ENCODE results near the gene DBI.
A peak's percentile ranks its signal among the peaks of the same experiment; 100 is the strongest.
"Not testable (repeated sequence)": the region's sequence is repeated elsewhere in the genome, so short reads cannot be mapped to it uniquely, and the experiment has no call there.

Gene DBI

DNA sequence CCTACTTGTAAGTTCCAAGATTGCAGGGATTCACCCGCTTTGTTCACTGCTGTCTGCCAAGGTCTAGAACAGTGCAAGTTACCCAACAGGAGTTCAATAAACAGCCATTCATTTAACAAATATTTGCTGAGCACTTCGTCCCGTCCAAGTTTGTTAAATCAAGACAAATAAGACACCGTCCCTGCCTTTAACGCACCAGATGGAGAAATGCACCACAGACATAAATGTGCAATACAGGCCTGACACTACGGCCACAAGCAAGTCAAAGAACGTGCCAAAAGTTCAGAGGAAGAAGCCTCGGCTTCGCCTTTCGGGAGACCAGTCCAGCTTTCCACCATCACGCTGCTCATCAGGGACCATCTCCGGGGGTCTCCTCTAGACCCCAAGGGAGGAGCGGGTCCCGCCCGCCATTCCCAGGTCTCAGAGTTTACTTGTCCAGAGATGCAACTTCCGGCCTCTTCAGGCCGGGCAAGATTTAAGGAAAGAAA is 572 bp upstream of the DBI start:
- DNase-seq: no peak

DNA sequence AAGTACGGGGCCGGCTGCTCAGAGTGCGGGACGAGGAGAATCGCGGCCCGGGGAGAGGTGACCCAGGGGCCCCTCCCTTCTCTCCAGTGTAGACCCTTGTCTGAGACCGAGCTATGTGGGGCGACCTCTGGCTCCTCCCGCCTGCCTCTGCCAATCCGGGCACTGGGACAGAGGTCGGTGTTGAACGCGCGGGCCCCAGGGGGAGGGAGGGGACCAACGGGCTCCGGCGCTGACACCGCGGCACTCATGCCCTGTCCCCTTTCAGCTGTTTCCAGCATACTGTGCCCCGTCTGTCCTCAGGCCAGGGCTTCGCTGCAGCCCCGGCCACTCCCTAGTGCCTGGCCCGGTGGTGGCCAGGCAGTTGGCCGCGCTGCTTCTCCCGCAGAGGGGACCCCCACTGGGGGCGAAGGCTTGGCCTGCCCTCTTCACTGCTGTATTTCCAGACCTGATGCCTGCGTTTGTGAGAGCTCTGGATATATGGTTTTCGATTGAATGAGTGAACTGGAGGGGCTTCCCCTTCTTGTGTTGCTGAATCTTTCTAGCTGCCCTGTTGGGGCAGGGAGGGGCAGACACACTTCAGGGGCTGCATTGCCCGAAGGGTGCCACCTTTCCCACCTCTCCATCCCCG is 809 bp downstream of the DBI start:
- peak; percentile 14 to 20 for DNase-seq

DNA sequence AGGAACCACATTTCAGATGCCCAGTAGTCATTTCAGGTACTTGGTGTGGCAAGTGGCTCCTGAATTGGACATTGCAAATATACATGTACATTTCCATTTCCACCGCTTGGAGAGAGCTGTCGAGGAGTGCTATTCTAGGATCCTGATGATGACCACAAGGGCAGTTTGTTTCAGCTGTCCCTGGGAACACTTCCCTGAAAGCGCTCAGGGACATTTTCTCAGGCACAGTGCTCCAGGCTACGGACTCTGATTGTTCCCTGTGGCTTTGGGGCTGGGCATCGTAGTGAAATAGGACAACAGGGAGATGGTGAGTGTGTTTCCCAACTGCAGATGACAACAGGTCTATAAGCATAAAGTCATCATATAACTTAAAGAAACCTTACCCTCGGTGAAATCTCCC is 3.1 kb downstream of the DBI start:
- no peak for DNase-seq

DNA sequence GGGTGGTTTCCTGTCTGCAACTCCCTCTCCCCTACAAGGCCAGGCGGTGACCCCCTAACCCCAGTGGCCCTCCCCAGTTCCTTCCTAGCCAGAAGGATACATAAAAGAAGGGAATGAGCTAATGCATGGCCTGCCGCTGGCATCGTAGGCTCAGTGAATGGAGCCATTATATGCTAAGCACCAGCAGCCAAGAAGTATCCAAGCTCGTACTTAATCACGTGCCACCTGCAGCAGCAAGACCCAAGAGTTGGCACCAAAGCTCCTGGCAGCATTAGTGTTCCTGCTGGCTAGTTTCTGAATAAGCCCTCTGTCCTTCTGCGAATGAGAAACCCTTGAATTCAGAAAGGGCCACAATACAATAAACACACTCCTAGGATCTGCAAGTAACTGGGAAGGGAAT is 4.3 kb downstream of the DBI start:
- no peak for DNase-seq

DNA sequence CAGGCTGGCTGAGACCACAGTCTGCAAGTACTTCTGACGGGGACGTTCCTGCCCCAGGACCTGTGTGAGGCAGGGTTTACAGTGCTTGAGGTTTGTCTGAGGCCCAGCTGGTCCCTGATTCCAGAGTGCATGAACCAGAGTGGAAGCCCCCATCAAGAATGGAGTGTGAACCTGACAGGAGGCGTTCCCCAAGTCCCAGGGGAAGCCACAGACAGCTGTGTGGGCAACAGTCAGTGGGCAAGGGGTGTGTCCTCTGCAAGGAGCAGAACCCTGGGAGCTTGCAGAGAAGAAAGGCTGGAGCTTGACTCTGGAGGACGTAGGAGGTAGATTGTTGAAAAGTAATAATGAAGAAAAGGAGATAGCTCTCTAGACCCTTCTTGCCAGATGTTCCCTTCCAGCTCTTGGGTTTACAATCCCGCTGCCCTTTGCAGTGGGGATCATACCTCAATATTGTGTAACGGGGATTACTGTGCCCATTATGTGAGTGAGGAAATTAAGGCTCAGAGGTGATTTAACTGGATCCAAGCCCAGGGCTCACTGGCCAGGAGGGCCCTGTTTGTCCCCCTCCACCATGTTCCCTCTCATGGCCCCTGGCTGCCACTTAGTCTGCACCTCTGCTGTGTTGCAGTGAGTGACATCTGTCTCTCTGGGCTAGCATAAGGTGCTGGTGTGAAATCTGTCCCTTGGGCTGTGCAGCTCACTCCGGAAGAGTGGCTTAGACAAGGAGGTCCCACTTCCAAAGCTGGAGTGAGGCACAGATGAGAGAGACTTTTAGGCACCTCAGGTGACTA is 6.2 kb downstream of the DBI start:
- DNase-seq: no peak

DNA sequence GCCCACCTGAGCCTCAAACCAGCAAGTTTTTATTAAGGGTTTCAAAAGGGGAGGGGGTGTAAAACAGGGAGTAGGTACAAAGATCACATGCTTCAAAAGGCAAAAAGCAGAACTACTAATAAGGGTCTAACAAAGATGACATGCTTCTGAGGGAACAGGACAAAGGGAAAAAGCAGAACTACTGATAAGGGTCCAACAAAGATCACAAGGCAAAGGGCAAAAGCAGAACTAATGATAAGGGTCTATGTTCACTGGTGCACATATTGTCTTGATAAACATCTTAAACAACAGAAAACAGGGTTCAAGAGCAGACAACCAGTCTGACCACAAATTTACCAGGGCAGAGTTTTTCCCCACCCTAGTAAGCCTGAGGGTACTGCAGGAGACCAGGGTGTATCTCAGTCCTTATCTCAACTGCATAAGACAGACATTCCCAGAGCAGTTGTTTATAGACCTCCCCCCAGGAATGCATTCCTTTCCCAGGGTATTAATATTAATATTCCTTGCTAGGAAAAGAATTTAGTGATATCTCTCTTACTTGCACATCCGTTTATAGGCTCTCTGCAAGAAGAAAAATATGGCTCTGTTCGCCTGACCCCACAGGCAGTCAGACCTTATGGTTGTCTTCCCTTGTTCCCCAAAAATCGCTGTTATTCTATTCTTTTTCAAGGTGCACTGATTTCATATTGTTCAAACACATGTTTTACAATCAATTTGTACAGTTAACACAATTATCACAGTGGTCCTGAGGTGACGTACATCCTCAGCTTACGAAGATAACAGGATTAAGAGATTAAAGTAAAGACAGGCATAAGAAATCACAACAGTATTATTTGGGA is 7.3 kb downstream of the DBI start:
- not testable (repeated sequence) for DNase-seq

DNA sequence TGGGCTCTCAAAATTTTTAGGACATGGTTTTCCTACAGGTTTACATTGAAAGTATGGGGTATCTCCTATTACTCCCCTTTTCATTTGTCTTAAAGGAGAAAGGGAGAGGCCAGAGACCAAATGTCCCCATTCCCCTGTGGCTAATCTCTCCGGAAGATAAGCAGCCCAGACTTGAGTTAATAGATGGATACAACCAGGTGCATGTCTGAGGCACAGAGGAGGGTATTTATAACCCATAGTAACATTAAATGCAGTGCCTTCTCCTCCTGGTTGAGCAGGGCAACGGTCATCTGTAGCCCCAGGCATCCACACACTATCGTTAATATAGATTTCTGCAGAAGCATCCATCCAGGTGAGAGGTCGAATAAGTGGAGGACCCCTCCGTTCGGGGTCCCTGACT is 9.6 kb downstream of the DBI start:
- not testable (repeated sequence) for DNase-seq

DNA sequence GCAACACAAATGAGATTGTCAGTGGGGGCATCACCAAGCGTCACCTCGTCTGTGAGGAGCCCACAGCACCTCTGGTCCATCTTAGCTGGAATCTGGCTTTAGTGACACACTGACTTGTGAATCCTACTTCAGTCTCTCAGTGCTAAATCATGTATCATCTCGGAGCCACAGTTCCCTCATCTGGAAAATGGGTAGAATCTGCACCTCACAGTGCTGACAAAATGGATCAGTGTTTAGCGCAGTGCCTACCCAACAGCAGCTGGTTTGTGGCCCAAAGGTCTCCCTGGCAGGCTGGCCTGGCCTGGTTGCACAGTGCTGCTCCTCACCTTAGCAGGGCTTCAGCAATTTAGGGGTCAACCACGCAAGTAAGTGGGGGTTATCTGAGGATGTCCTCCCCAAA is 10.0 kb downstream of the DBI start:
- DNase-seq: no peak

DNA sequence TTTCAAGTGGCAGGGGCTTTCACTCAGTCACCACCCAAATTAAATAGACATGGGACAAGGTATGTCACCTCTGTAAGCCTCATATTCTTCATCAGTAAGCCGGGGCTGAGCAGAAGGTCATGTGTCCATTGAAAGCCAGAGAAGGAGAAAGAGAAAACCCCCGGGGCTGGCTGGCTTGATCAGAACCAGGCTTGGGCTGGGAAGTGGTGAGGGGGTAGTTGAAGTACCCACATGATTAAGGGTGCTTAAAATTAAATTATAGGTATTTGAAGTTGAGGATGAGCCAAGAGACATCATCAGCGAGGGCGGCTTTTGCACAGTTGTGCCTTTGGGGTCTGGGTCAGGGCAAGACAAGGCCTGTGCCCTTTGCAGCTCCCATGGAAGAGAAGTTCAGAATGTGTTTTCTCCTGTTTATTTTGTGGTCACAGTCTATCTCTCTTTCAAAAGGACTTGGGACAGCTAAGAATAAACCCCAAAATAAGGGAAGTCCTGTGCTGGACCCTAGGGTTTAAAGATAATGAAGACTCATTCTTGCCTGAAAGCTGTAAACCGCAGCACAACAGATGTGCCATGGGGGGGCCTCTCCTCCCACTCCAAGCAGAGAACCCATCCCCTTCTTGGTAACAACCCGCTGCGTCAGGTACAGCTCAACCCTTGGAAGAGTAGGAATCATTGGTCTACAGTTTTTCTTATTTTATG is 10.7 kb downstream of the DBI start:
- DNase-seq: no peak

DNA sequence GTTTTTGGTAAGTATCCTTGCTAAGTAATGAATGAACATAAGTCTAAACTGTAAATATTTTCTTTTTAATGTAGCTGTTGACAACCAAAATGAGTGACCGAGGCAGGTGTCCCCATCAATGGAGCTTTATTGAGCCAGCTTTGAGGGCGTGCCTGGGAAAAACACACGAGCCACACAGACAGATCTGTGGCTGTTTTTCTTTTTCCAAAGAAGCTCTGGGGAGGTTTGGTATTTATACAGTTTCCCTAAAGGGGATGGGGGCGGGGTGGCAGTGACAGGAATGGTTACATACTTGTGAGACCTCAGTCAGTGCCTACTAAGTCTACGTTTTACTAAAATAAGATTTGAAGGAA is 11.2 kb downstream of the DBI start:
- DNase-seq: no peak

DNA sequence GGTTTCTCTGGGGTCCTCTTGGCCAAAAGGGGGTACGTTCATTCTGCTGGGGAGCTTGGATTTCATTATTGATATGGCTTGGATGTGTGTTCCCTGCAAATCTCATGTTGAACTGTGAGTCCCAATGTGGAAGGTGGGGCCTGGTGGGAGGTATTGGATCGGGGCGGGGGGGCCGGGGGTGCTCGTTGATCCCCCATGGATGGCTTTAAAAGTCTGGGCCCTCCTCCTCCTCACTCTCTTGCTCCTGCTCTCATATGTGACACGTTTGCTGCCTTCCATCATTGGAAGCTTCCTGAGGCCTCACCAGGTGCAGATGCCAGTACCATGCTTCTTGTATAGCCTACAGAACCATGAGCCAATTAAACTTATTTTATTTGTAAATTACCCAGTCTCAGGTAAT is 11.8 kb downstream of the DBI start:
- DNase-seq: no peak

DNA sequence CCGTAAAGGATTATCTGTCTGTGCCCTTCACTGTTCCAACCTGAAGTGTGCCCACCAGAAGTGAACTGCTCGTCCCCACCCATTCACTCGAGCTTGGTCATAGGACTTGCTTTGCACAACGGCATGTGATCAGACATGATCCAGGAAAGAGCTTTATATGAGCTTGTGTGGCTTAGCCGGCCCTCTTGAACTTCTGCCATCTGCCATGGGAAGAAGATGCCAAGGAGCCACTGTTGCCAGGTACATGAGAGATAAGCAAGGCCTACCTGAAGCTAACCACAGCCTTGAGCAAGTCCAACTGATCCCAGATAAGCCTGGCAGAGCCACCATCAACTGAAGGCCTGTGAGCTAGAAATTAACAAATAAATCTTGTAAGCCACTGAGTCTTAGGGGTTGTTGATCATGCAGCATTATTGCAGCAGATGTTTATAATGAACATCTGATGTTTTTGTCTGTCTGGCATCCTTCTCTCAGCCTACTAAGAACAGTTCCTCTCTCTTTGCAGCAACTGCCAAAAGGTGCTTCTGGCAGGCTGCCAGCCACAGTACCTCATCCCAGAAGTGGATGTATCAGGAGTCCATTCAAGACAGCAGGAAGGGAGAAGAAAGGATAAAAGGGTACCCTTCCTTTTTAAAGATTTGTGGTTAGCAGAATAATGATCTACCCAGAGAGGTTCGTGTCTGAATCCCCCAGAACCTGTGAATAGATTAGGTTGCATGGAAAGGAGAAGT is 16.8 kb downstream of the DBI start:
- DNase-seq: no peak

DNA sequence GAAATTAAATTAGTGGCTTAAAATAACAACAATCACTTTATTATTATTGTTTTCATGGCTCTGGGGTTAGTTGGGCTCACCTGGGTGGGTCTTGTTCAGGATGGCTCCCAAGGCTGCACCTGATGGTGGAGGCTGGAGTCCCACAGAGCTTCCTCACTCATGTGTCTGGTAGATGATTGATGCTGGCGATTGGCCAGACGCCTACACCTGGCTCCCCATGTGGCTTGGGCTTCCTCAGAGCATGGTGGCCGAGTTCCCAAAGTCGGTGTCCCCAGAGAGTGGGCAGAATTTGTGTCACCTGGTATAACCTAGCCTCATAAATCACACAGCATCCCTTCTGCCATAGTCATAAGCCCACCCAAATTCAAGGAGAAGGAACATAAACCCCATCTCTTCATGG is 18.2 kb downstream of the DBI start:
- no peak for DNase-seq

DNA sequence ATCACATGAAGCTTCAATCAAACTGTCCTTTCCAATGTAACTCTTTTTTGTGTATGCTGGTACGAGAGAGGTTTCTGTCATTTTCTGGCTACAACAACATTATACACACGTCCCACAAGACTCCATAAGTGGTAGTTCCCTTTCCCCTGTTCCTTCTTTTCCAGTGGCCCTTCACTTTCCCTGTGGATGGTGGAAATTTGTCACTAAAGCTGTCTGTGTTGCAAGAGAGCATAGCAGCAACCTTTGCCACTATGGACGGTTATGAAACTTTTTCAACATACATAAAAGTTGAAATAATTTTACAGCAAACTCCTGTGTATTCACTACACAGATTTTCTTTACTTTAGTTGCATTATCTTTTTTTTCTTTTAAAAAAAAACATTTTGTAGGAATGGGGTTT is 18.7 kb downstream of the DBI start:
- DNase-seq: no peak

DNA sequence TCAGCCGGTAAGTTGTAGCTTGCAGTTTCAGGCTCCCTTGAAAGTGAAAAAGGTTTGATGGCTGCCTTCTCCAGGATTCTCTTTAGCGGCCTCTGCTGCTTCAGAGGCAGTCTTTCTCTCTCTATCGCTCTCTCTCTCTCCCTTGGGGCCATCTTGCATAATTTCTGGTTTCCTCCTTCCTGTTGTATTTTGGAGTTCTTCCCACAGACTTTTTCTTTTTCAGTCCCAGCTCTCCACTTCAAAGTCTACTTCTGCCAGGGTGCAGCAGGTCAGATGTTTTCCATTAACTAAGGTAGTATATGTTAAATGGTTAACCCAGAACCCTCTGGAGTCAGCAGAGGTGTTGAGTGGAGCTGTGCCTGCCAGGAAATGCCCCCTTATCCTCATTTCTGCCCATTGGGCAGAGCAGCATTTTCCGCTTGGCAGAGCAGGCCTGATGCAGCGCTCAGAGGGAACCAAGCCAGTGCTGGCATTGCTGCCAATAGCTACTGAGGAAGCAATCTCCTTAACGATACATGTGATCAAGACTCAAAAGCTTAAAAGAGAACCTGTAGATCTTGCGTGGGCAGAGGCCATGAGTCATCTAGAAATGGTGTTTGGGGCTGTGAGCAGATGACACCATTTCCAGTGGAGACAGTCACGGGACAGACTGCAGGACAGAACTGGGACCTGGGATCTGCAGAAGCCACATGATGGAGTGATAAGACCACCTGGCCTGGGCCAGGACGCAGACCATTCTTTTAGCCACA is 20.8 kb downstream of the DBI start:
- peak; percentile 16 to 40 for DNase-seq

DNA sequence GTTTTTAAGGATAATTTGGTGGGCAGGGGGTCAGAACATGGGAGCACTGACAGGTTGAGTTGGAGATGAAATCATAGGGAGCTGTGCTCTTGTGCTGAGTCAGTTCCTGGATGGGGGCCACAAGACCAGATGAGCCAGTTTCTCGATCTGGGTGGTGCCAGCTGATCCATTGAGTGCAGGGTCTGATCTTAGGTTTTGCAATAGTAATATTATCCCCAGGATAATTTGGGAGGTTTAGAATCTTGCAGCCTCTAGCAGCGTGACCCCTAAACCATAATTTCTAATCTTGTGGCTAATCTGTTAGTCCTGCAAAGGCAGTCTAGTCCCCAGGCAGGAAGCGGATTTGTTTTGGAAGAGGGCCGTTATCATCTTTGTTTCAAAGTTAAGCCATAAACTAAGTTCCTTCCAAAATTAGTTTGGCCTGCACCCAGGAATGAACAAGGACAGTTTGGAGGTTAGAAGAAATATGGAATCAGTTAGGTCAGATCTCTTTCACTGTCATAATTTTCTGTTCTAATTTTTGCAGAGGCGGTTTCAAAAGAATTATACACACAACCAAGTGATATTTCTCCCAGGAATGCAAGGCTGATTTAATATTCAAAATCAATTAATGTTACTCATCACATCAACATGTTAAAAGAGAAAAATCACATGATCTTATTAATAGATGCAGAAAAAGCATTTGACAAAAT is 23.0 kb downstream of the DBI start:
- no peak for DNase-seq

DNA sequence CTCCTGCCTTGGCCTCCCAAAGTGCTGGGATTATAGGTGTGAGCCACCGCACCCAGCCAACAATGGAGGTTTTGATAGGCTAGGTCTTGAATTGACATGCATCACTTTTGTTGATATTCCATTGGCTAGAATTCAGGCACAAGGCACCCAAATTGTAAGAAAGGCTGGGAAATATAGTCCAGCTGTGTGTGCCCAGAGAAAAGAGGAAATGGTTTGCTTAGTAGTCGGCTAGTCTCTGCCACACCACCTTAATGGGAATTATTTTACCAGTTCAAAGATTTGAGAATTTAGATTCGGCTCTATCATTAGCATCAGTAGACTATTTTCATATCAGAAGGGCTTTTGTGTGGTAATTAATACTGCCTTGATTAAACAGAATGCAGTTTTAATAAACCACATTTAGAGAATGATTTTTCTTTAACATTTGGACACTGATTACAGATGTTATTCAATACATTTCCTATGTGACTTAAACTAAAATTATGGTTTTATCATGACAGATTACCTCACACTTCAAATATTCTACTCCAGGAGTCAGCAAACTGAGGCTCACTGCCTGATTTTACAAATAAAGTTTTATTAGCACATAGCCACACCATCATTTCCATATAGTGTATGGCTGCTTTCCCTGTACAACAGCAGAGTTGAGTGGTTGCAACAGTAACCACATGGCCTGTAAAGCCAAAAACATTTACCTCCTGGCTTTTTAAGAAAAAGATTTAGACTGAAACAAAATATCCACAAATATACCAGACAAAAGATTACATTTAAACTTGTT is 27.4 kb downstream of the DBI start:
- no peak for DNase-seq

DNA sequence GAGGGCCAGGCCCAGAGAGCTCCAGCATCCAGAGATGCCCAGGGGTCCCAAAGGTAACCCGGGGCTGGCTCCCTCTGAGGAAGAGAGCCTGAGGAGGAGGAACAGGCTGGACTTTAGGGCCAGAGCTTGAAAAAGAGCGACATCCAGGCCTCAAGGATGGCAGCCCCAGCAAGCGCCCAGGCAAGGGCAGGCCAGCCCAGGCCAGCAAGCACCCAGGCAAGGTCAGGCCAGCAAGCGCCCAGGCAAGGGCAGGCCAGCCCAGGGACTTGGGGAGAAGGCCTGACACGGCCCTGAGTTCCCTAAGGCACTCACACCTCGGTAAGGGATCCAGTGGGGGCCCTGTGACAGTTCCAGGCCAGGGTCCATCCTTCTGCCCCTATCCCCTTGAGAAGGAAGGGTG is 30.4 kb downstream of the DBI start:
- no peak for DNase-seq

DNA sequence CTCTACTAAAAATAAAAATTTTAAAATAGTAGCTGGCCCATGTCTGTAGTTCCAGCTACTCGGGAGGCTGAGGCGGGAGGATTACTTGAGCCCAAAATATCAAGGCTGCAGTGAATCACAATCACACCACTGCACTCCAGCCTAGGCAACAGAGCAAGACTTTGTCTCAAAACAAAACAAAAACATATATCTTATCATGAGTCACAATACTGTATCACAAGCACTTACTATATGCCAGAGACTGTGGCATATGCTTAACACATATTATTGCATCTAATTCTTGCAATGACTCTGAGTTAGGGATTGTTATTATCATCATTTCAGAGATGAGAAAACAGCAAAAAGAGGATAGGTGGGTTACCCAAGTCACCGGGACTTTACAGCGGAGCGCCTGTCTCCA is 35.3 kb downstream of the DBI start:
- DNase-seq: no peak

Measured in activated CD4-positive, alpha-beta T cell treated with anti-CD3 and anti-CD28 coated beads, Interleukin-2, amount 50 U/mL, for 4 hours (primary cell).